ENCODE results near the gene MAML2.

MAML2 gene

GRCh38 chr11:96179905-96180304 lies 163.1 kb downstream of the MAML2 start:
- DNase-seq (ENCODE audit: low read depth): no peak
- no peak for TF ChIP-seq CTCF (conservative IDR thresholded peaks at IDR 0.05; ENCODE audit: low read depth, low read length)
- no peak overlapping the region for H3K4me3 ChIP-seq (ENCODE audit: low read length)

- H3K4me3 ChIP-seq (ENCODE audit: low read length): no peak overlapping the region
- DNase-seq (ENCODE audit: low read depth): no peak
- no peak for TF ChIP-seq CTCF (conservative IDR thresholded peaks at IDR 0.05; ENCODE audit: low read depth, low read length)
Observed at GRCh38 chr11:96178887-96179279, 164.1 kb downstream of the MAML2 start.

- no peak for TF ChIP-seq CTCF (conservative IDR thresholded peaks at IDR 0.05; ENCODE audit: low read depth, low read length)
- H3K4me3 ChIP-seq (ENCODE audit: low read length): no peak overlapping the region
- DNase-seq (ENCODE audit: low read depth): no peak
Observed at GRCh38 chr11:96178049-96178886, 164.7 kb downstream of the MAML2 start.

- DNase-seq (ENCODE audit: low read depth): no peak
- TF ChIP-seq CTCF (conservative IDR thresholded peaks at IDR 0.05; ENCODE audit: low read depth, low read length): no peak
Observed at GRCh38 chr11:96177146-96177545, 165.8 kb downstream of the MAML2 start.

GRCh38 chr11:96173906-96174305 lies 169.1 kb downstream of the MAML2 start:
- no peak for TF ChIP-seq CTCF (conservative IDR thresholded peaks at IDR 0.05; ENCODE audit: low read depth, low read length)

More at GRCh38 chr11:96177146-96177545, 165.8 kb downstream of the MAML2 start:
- H3K4me3 ChIP-seq (ENCODE audit: low read length): no peak overlapping the region

GRCh38 chr11:96173422-96173821 lies 169.6 kb downstream of the MAML2 start:
- DNase-seq (ENCODE audit: low read depth): no peak
- no peak for TF ChIP-seq CTCF (conservative IDR thresholded peaks at IDR 0.05; ENCODE audit: low read depth, low read length)
- H3K4me3 ChIP-seq (ENCODE audit: low read length): no peak overlapping the region

More at GRCh38 chr11:96173906-96174305, 169.1 kb downstream of the MAML2 start:
- no peak for DNase-seq (ENCODE audit: low read depth)
- no peak overlapping the region for H3K4me3 ChIP-seq (ENCODE audit: low read length)

GRCh38 chr11:96172604-96173003 lies 170.4 kb downstream of the MAML2 start:
- no peak for TF ChIP-seq CTCF (conservative IDR thresholded peaks at IDR 0.05; ENCODE audit: low read depth, low read length)
- H3K4me3 ChIP-seq (ENCODE audit: low read length): no peak overlapping the region
- DNase-seq (ENCODE audit: low read depth): no peak
